ENCODE measurements around the gene NRF1. TPM values are rescaled to one million over a fixed set of nuclear protein-coding genes. Genes with fewer than 3 reads are reported as not detected.

NRF1 gene
- total and polyA plus RNA-seq, 2 of the 13 experiments (the other 11 are each of a cell fraction or from before 2014, with no cell fraction given), result 9.3 to 10.1 TPM

DNA sequence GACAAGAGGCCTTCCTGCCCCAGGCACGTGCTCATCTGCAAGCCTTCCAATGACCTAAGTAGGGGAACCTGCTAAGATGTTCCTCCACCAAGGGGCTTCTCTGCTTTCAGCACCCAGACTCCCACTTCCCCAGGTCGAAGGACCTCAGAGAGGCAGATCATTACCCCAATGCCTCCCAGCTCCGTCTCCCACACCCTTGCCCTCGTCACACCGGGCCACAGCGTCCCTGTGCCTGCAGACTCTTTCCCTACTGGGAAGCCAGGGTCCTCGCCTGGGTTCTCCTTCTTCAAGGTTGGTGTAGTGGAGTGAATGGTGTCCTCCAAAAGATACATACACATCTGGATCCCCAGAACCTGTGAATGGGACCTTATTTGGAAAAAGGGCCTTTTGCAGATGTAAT, 189.4 kb downstream of the NRF1 start (continued):
- TF ChIP-seq MYC (CRISPR knock-in tag; IDR thresholded peaks at IDR 0.05; ENCODE audit: borderline replicate concordance) (no peak), UBTF (CRISPR knock-in tag; IDR thresholded peaks at IDR 0.05) (no peak), ZBED4 (CRISPR knock-in tag; IDR thresholded peaks at IDR 0.05; ENCODE audit: borderline replicate concordance) (no peak), PAWR (CRISPR knock-in tag; IDR thresholded peaks at IDR 0.05; ENCODE audit: borderline replicate concordance) (no peak), STAT6 (CRISPR knock-in tag; IDR thresholded peaks at IDR 0.05; ENCODE audit: borderline replicate concordance) (no peak), EP300 (IDR thresholded peaks at IDR 0.05; ENCODE audit: low read depth in 2 of 2, low read length in 2 of 2) (no peak), EP300 (CRISPR knock-in tag; IDR thresholded peaks at IDR 0.05; ENCODE audit: borderline replicate concordance) (no peak), ZNF557 (CRISPR knock-in tag; IDR thresholded peaks at IDR 0.05) (no peak), YEATS2 (CRISPR knock-in tag; IDR thresholded peaks at IDR 0.05; ENCODE audit: borderline replicate concordance) (no peak), ZNF7 (CRISPR knock-in tag; IDR thresholded peaks at IDR 0.05) (no peak)
- TF ChIP-seq, protein P1, sequence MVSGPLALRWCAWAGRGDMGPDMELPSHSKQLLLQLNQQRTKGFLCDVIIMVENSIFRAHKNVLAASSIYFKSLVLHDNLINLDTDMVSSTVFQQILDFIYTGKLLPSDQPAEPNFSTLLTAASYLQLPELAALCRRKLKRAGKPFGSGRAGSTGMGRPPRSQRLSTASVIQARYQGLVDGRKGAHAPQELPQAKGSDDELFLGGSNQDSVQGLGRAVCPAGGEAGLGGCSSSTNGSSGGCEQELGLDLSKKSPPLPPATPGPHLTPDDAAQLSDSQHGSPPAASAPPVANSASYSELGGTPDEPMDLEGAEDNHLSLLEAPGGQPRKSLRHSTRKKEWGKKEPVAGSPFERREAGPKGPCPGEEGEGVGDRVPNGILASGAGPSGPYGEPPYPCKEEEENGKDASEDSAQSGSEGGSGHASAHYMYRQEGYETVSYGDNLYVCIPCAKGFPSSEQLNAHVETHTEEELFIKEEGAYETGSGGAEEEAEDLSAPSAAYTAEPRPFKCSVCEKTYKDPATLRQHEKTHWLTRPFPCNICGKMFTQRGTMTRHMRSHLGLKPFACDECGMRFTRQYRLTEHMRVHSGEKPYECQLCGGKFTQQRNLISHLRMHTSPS (CRISPR knock-in tag; IDR thresholded peaks at IDR 0.05; ENCODE audit: low read depth), result no peak
